C1 segment of cervical spinal cord (tissue), 14 donors: ENCODE results near the gene PPP2R5B.
"Not testable (repeated sequence)": the region's sequence is repeated elsewhere in the genome, so short reads cannot be mapped to it uniquely, and the experiment has no call there.

Source experiments
- DNase-seq, 14 donors: peaks; one replicate each; lab custom pipeline; 2025; lab: John Stamatoyannopoulos, UW

PPP2R5B gene

DNA sequence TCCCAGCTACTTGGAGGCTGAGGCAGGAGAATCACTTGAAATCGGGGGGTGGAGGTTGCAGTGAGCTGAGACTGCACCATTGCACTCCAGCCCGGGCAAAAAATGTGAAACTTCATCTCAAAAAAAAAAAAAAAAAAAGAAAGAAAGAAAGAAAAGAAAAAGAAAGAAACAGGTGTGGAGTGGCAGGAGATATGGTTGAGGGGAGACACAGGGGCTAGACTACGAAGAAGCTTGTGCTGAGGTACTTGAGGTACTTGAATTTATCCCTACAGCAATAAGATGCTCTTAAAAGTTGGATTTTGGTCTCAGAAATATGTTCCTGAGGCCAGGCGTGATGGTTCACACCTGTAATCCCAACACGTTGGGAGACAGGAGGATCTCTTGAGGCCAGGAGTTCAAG, 49.6 kb downstream of the PPP2R5B start:
- DNase-seq, result no peak

DNA sequence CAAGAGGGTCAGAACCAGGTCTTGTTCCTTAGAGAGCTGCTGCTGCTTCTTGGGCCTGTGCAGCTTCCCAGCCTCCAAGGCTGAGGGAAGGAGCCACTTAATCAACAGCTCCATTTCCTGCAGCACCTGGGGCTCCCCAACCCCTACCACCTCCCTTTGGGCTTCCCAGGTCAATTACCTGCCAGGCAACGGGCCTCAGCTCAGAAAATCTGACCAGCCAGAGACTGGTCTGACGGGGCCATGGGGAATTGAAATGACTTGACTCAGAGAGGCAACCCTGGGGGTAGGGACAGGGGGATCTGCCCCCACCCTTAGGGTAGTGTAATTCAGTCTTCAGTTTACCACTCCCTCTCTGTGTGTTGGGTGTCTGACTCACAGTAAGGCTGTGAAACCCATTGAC, 52.2 kb downstream of the PPP2R5B start:
- no peak for DNase-seq

DNA sequence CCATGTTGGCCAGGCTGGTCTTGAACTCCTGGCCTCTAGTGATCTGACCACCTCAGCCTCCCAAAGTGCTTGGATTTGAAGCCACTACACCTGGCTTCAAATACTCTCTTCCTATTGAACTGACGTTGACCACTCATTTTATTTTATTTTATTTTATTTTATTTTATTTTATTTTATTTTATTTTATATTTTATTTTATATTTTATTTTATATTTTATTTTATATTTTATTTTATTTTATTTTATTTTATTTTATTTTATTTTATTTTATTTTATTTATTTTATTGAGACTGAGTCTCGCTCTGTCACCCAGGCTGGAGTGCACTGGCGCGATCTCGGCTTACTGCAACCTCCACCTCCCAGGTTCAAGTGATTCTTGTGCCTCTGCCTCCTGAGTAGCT, 58.9 kb downstream of the PPP2R5B start:
- DNase-seq, result not testable (repeated sequence)
